Measurements from ENCODE around the gene MRPS18B.

Gene MRPS18B

DNA sequence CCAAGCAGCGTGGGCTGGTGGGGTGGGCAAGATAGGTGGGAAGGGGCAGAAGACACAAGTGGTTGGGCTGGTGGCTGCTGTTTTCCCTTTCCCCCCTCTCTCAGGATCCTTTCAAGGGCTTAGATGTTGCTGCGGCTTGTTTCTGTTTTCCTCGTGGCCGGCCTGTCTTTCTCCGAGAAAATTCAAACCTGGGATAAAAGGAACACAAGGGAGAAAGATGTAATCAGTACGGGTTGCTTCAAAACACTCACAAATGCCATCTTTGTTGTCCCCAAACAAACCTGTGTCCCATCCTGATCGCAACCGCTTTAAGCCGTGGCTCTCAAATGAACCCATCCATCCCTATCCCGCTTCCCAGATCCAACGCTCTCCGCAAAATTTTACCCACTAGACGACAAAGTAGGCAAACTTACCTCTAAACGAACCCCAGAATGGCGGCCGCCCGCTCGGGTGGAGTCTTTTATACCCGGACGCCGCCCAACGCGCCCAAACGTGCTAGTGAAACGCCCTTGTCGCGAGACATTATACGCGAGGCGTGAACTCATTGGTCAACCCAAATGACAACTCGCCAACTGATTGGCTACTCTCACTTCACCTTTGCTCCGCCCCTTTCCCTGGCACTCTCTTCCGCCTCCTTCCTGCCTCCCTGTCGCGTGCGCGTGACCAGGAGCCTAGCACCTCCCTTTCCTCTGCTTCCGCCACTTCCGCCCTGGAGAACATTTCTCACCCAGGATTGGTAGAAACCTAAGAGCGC, 652 bp upstream of the MRPS18B start, which contains the start of gene PPP1R10:
Gene PPP1R10 (minus strand): TSS at position 433 of the 754 bp plus-strand sequence. CDS start 7,299 bp downstream, outside the sequence.
- H3K4me3 ChIP-seq, result peak within 1 kb of the TSS; percentile 79
- peak within 1 kb of the TSS; percentile 92 to 96 for H3K27ac ChIP-seq
- TF ChIP-seq, protein P1, sequence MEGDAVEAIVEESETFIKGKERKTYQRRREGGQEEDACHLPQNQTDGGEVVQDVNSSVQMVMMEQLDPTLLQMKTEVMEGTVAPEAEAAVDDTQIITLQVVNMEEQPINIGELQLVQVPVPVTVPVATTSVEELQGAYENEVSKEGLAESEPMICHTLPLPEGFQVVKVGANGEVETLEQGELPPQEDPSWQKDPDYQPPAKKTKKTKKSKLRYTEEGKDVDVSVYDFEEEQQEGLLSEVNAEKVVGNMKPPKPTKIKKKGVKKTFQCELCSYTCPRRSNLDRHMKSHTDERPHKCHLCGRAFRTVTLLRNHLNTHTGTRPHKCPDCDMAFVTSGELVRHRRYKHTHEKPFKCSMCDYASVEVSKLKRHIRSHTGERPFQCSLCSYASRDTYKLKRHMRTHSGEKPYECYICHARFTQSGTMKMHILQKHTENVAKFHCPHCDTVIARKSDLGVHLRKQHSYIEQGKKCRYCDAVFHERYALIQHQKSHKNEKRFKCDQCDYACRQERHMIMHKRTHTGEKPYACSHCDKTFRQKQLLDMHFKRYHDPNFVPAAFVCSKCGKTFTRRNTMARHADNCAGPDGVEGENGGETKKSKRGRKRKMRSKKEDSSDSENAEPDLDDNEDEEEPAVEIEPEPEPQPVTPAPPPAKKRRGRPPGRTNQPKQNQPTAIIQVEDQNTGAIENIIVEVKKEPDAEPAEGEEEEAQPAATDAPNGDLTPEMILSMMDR (IDR thresholded peaks at IDR 0.05), result no peak

DNA sequence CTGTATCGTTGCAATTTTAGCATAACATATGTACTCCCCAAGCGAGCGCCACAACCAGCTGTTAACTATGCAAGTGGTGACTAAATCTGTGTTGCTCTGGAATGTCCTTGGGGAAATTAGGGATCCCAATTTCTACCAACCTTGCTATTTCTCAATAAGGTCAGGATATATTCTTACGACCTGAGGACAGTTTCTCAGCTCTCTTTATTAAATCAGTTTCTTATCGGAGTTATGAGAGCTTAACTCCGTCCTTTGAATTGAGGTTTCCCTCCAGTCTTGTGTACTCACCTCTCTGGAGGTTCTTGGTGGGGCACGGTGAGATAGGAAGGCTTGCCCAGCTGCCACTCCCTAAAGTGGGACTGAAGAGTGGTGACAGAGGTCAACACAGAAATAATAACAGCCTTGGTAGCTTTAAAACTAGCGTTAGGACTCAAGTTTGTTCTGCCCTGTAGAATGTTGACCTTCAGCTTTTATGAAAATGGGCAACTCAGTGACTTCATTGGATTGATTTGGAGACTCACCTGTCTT, 694 bp downstream of the MRPS18B start:
- Histone ChIP-seq H3K4me3 (peak overlapping the region; percentile 72), H3K27ac (peak overlapping the region; percentile 91 to 96)
- TF ChIP-seq, protein P1 (IDR thresholded peaks at IDR 0.05), result no peak
- DNase-seq (ENCODE audit: low spot score), result no peak

More for the DNA sequence above, 652 bp upstream of the MRPS18B start, which contains the start of gene PPP1R10:
- DNase-seq (ENCODE audit: low spot score), result peak; percentile 100

DNA sequence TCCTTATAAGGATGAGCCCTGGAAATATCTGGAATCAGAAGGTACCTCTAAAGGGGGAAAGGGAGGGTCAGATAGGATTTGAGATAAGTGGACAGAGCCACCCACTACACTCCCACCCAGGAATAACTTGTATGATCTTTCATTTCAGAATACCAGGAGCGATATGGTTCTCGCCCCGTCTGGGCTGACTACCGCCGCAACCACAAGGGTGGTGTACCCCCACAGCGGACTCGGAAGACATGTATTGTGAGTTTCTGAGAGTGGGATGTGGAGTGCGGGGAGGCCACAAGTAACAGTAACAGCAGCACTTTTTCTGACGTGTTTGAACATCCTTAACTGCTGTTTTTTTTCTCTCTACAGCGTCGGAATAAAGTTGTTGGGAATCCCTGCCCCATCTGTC, 1.9 kb downstream of the MRPS18B start:
- Histone ChIP-seq H3K27ac (no peak overlapping the region), H3K4me3 (no peak overlapping the region)
- DNase-seq (ENCODE audit: low spot score), result no peak
- TF ChIP-seq, protein P1 (IDR thresholded peaks at IDR 0.05), result no peak

DNA sequence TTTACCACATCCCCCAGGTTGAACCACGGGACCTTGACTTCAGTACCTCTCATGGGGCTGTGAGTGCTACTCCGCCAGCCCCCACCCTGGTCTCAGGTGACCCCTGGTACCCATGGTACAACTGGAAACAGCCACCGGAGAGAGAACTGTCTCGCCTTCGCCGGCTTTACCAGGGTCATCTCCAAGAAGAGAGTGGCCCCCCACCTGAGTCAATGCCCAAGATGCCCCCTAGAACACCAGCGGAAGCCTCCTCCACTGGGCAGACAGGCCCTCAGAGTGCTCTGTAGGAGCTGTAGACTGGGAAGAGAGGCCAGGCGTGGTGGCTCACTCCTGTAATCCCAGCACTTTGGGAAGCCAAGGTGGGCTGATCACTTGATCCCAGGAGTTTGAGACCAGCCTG, 7.9 kb downstream of the MRPS18B start:
- TF ChIP-seq, protein P1 (IDR thresholded peaks at IDR 0.05), result no peak
- Histone ChIP-seq H3K4me3 (no peak overlapping the region), H3K27ac (no peak overlapping the region)
- DNase-seq (ENCODE audit: low spot score), result no peak

DNA sequence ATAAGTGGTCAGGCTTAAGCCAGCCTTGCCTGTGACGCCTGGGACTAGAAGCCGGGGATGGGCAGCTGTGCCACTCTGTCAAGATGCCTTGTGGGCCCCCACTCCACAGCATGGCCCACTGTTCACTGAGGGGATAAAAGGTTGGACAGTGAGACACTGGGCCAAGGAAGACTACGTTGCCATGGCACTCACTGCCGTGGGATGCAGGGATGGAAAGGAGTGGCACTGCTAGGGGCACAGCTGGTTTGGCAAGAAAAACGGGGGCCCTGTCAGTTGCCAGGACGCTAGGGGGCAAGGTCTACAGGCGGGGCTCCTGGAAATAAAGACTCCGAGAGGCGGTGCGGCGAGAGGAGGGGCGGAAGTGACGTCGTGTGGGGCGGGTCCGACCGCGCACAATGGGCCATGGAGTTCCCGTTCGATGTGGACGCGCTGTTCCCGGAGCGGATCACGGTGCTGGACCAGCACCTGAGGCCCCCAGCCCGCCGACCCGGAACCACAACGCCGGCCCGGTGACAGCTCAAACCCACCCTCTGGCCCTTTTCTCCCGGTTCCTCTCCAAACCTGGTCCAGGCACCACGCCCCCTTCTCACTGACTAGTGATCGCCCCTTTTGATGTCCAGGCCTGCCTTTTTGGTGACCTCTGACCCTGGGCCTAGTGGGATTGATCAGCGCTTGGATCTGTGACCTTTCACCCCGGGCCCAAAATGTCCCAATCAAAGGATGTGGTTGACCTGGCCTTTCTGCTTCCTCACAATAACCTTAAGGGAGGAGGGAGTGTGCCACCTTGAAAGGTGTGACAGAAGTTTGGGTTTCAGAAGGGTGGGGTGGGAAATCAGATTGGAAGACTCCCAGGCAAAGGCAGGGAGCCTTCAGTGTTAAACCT, 9.1 kb downstream of the MRPS18B start, which contains the start of gene ATAT1:
Gene ATAT1 (plus strand): TSS at position 391 of the 883 bp plus-strand sequence.
- TF ChIP-seq, protein P1 (IDR thresholded peaks at IDR 0.05), result no peak
- peak; percentile 93 for DNase-seq (ENCODE audit: low spot score)

DNA sequence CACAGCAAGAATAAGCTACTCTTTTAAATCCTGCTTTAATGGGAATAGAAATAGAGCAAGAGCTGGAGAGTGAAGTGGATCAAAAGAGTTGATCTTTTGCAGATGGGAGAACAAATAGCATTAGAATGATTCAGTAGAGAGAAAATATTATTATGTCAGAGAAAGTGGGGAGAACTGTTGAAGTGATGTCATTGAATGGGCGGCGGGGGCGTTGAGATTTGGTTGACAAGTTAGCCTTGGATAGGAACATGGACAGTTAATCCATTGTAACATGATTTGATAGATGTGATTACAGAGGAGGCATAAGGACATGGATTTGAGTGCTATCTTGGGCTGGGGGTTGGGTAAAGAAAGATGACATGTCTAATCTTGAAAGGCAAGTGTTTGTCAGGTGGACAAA, 18.2 kb downstream of the MRPS18B start:
- TF ChIP-seq, protein P1 (IDR thresholded peaks at IDR 0.05), result no peak
- no peak overlapping the region for H3K4me3 ChIP-seq
- DNase-seq (ENCODE audit: low spot score), result no peak

More for the DNA sequence above, 9.1 kb downstream of the MRPS18B start, which contains the start of gene ATAT1:
- Histone ChIP-seq H3K4me3 (peak within 1 kb of the TSS; percentile 72), H3K27ac (peak within 1 kb of the TSS; percentile 91 to 93)

More for the DNA sequence above, 18.2 kb downstream of the MRPS18B start:
- no peak overlapping the region for H3K27ac ChIP-seq
